ENCODE data around the gene AGPAT3.

AGPAT3 gene

GRCh38 chr21:43932005-43932404 lies 67.0 kb downstream of the AGPAT3 start:
- H3K4me3 ChIP-seq, result no peak overlapping the region
- no peaks in the 10 kb centered on the region for H3K27me3 ChIP-seq
- no peak for TF ChIP-seq CTCF (IDR thresholded peaks at IDR 0.05)
- H3K9me3 ChIP-seq, result no peaks in the 10 kb centered on the region
- peaks cover 0 to 4% (median 0%) of the 10 kb centered on the region in 4 donors for H3K4me1 ChIP-seq
- DNase-seq, result no peak
- intact Hi-C loops (cut with DNase I; ENCODE audit: low total_unique reads), result no loop called here
- H3K27ac ChIP-seq, result no peak overlapping the region
- peaks cover 0 to 8% (median 0%) of the 10 kb centered on the region in 3 donors for H3K36me3 ChIP-seq

- no peaks in the 10 kb centered on the region for H3K27me3 ChIP-seq
- no peak for TF ChIP-seq CTCF (IDR thresholded peaks at IDR 0.05)
- H3K9me3 ChIP-seq, result no peaks in the 10 kb centered on the region
- no peak overlapping the region for H3K27ac ChIP-seq
- intact Hi-C loops (cut with DNase I; ENCODE audit: low total_unique reads), result no loop called here
- no peak overlapping the region for H3K4me3 ChIP-seq
- H3K4me1 ChIP-seq, result peaks cover 0 to 4% (median 0%) of the 10 kb centered on the region in 4 donors
- no peak for DNase-seq
- H3K36me3 ChIP-seq, result peaks cover 0 to 2% (median 0%) of the 10 kb centered on the region in 3 donors
Measured at GRCh38 chr21:43933199-43933598, 68.2 kb downstream of the AGPAT3 start.

- TF ChIP-seq CTCF (IDR thresholded peaks at IDR 0.05), result no peak
- Histone ChIP-seq H3K9me3 (no peaks in the 10 kb centered on the region), H3K36me3 (no peaks in the 10 kb centered on the region), H3K27me3 (no peaks in the 10 kb centered on the region), H3K4me1 (peaks cover 0 to 5% (median 2%) of the 10 kb centered on the region in 4 donors), H3K4me3 (no peak overlapping the region), H3K27ac (no peak overlapping the region)
- intact Hi-C loops (cut with DNase I; ENCODE audit: low total_unique reads), result no loop called here
- DNase-seq, result no peak
Measured at GRCh38 chr21:43933680-43934079, 68.7 kb downstream of the AGPAT3 start.

- no peak for DNase-seq
- Histone ChIP-seq H3K9me3 (no peaks in the 10 kb centered on the region), H3K4me1 (peaks cover 0 to 9% (median 4%) of the 10 kb centered on the region in 4 donors), H3K4me3 (no peak overlapping the region), H3K36me3 (no peaks in the 10 kb centered on the region), H3K27ac (no peak overlapping the region), H3K27me3 (no peaks in the 10 kb centered on the region)
- intact Hi-C loops (cut with DNase I; ENCODE audit: low total_unique reads), result no loop called here
- no peak for TF ChIP-seq CTCF (IDR thresholded peaks at IDR 0.05)
Measured at GRCh38 chr21:43934116-43934515, 69.1 kb downstream of the AGPAT3 start.

GRCh38 chr21:43934716-43935705 lies 70.0 kb downstream of the AGPAT3 start:
- Histone ChIP-seq H3K36me3 (peaks cover 0 to 7% (median 2%) of the 10 kb centered on the region in 3 donors), H3K27me3 (no peaks in the 10 kb centered on the region), H3K4me3 (no peak overlapping the region), H3K4me1 (peaks cover 0 to 14% (median 4%) of the 10 kb centered on the region in 4 donors), H3K27ac (no peak overlapping the region), H3K9me3 (no peaks in the 10 kb centered on the region)
- TF ChIP-seq CTCF (IDR thresholded peaks at IDR 0.05), result no peak
- no peak for DNase-seq
- intact Hi-C loops (cut with DNase I; ENCODE audit: low total_unique reads), result no loop called here
